Parathyroid adenoma (tissue), 2 donors: ENCODE measurements around the gene ACBD3.

ENCODE experiments used
- H2AFZ ChIP-seq: fragments of 300-600 bp; sonication (generic); one replicate; pipeline ENCODE4 v1.7.0; 2017; ENCODE audit warnings: antibody characterized with exemption, mild to moderate bottlenecking
- H3K27ac ChIP-seq: fragments of 300-600 bp; sonication (generic); one replicate; pipeline ENCODE4 v1.7.0; 2017
- H3K27me3 ChIP-seq: fragments of 300-600 bp; sonication (generic); one replicate; pipeline ENCODE4 v1.7.0; 2017; ENCODE audit warnings: low read length; ENCODE audit not compliant: control insufficient read depth, insufficient read depth
- H3K36me3 ChIP-seq: fragments of 300-600 bp; sonication (generic); one replicate; pipeline ENCODE4 v1.7.0; 2017; ENCODE audit warnings: low read length; ENCODE audit not compliant: control insufficient read depth, insufficient read depth
- H3K4me1 ChIP-seq: fragments of 300-600 bp; sonication (generic); one replicate; pipeline ENCODE4 v1.7.0; 2017; ENCODE audit warnings: control low read depth
- H3K4me2 ChIP-seq: fragments of 300-600 bp; sonication (generic); one replicate; pipeline ENCODE4 v1.7.0; 2017; ENCODE audit warnings: low read length
- H3K4me3 ChIP-seq: fragments of 300-600 bp; sonication (generic); one replicate; pipeline ENCODE4 v1.7.0; 2017; ENCODE audit warnings: low read depth, low read length
- H3K79me2 ChIP-seq: fragments of 300-600 bp; sonication (generic); one replicate; pipeline ENCODE4 v1.7.0; 2017; ENCODE audit warnings: control low read depth
- H3K9ac ChIP-seq: fragments of 300-600 bp; sonication (generic); one replicate; pipeline ENCODE4 v1.7.0; 2017; ENCODE audit warnings: mild to moderate bottlenecking
- H3K9me3 ChIP-seq: fragments of 300-600 bp; sonication (generic); one replicate; pipeline ENCODE4 v1.7.0; 2017; ENCODE audit warnings: low read length; ENCODE audit not compliant: control insufficient read depth
- TF ChIP-seq, protein P1 (sequence below): fragments of 300-600 bp; sonication (generic); IDR thresholded peaks from one replicate; pipeline ENCODE4 v1.7.0; 2017; ENCODE audit warnings: antibody characterized with exemption, mild to moderate bottlenecking
- donor health status: primary hyperparathyroidism.

ACBD3 gene

DNA sequence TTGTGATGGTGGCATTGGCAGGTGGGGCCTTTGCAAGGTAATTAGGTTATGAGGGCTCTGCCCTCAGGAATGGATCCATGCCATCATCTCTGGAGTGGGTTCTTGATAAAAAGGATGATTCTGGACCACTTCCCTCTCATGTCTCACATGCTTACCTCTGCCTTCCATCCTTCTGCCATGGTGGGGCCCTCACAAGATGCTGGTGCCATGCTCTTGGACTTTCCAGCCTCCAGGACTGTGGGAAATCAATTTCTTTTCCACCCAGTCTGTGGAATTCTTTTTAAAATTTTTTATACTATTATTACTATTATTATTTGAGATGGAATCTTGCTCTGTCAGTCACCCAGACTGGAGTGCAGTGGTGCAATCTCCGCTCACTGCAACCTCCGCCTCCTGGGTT lies 57.3 kb downstream of the ACBD3 start:
- no peak overlapping the region for H3K4me2 ChIP-seq
- TF ChIP-seq, protein P1, sequence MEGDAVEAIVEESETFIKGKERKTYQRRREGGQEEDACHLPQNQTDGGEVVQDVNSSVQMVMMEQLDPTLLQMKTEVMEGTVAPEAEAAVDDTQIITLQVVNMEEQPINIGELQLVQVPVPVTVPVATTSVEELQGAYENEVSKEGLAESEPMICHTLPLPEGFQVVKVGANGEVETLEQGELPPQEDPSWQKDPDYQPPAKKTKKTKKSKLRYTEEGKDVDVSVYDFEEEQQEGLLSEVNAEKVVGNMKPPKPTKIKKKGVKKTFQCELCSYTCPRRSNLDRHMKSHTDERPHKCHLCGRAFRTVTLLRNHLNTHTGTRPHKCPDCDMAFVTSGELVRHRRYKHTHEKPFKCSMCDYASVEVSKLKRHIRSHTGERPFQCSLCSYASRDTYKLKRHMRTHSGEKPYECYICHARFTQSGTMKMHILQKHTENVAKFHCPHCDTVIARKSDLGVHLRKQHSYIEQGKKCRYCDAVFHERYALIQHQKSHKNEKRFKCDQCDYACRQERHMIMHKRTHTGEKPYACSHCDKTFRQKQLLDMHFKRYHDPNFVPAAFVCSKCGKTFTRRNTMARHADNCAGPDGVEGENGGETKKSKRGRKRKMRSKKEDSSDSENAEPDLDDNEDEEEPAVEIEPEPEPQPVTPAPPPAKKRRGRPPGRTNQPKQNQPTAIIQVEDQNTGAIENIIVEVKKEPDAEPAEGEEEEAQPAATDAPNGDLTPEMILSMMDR, result no peak
- H2AFZ ChIP-seq, result no peak overlapping the region
- no peak overlapping the region for H3K27ac ChIP-seq
- no peaks in the 10 kb centered on the region for H3K9me3 ChIP-seq
- H3K36me3 ChIP-seq, result no peaks in the 10 kb centered on the region
- peaks cover 10% of the 10 kb centered on the region for H3K4me1 ChIP-seq
- H3K4me3 ChIP-seq, result no peak overlapping the region
- H3K9ac ChIP-seq, result no peak overlapping the region
- no peaks in the 10 kb centered on the region for H3K79me2 ChIP-seq
- H3K27me3 ChIP-seq, result no peaks in the 10 kb centered on the region

DNA sequence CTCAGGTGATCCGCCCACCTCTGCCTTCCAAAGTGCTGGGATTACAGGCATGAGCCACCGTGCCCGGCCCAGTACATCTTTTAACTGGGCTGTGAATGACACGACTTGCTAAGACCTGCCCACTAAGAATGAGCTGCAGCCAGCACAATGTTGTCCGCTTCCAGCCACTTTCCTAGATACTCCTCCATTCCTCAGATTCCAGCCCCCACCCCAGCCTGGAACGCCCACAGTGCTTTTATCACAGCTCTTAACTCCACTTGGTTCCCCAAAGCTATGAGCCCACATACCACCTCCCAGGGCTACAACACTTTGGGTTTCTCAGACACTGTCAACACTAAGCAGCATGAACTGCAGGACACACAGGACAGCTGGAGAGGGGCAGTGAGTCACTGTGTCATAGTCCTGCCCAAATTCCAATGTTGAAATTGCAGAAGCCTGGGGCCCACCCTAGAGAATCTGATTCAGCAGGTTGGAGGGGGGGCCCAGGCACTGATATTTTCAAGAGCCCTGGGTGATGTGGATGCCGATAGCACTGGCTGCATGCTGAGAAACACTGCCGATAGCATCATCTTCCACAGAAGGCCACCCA lies 58.0 kb downstream of the ACBD3 start:
- no peak overlapping the region for H3K4me2 ChIP-seq
- H3K27ac ChIP-seq, result peak overlapping the region; percentile 24
- no peaks in the 10 kb centered on the region for H3K9me3 ChIP-seq
- peaks cover 10% of the 10 kb centered on the region for H3K4me1 ChIP-seq
- H3K36me3 ChIP-seq, result no peaks in the 10 kb centered on the region
- no peaks in the 10 kb centered on the region for H3K27me3 ChIP-seq
- TF ChIP-seq, protein P1, result no peak
- H3K79me2 ChIP-seq, result no peaks in the 10 kb centered on the region
- H3K9ac ChIP-seq, result no peak overlapping the region
- no peak overlapping the region for H2AFZ ChIP-seq
- no peak overlapping the region for H3K4me3 ChIP-seq

DNA sequence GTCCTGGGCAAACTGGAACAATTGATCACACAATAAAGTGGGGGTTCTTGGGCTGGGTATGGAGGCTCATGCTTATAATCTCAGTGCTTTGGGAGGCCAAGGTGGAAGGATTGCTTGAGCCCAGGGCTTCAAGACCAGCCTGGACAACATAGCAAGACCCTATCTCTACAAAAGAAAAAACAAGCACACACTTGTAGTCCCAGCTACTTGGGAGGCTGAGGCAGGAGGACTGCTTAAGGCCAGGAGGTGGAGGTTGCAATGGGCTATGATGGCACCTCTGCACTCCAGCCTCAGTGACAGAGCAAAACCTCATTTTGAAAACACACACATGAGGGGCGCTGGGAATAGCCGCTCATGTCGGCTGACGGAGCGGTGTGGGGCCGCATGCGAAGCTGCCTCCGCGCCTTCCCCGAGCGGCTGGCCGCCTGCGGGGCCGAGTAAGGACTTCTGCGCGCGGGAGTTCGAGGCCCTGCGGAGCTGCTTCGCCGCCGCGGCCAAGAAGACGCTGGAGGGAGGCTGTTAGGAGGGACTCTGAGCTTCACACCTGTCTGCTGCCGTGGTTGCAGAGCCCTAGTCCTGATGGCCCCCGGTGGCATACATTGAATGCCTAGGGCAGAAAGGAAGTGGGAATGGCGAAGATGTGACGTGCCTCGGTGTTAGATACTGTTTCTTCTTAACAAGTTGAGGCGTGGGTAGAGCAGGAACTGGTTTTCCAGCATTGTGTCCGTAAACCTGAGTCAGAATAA lies 59.5 kb downstream of the ACBD3 start:
- Histone ChIP-seq H2AFZ (no peak overlapping the region), H3K4me1 (no peaks in the 10 kb centered on the region), H3K4me2 (no peak overlapping the region), H3K79me2 (no peaks in the 10 kb centered on the region), H3K9ac (no peak overlapping the region), H3K4me3 (no peak overlapping the region), H3K36me3 (no peaks in the 10 kb centered on the region), H3K27ac (no peak overlapping the region), H3K9me3 (no peaks in the 10 kb centered on the region), H3K27me3 (no peaks in the 10 kb centered on the region)
- TF ChIP-seq, protein P1, result no peak

DNA sequence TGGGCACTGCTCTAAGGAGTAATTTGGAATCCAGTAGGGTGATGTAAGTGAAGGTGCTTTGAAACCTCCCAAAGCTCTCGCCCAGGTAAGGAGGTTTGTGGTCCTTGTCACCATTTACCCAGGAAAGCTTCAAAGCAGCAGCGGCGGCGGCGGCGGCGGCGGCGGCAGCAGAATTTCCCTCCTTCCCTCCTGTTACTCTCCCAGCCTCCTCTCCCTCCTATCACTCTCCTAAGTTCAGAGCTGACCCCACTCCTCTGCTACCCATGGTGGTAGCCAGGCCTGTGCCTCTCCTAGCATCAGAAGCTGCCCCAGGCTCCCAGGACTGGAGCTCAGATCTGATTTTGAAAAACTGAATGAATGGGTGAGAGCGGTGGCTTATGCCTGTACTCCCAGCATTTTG lies 60.7 kb downstream of the ACBD3 start:
- H2AFZ ChIP-seq, result no peak overlapping the region
- H3K27me3 ChIP-seq, result no peaks in the 10 kb centered on the region
- H3K4me1 ChIP-seq, result no peaks in the 10 kb centered on the region
- H3K9ac ChIP-seq, result no peak overlapping the region
- H3K27ac ChIP-seq, result no peak overlapping the region
- no peaks in the 10 kb centered on the region for H3K79me2 ChIP-seq
- H3K4me3 ChIP-seq, result no peak overlapping the region
- no peaks in the 10 kb centered on the region for H3K36me3 ChIP-seq
- no peaks in the 10 kb centered on the region for H3K9me3 ChIP-seq
- TF ChIP-seq, protein P1, result no peak
- no peak overlapping the region for H3K4me2 ChIP-seq
